Activated CD8-positive, alpha-beta T cell treated with anti-CD3 and anti-CD28 coated beads for 36 hours (primary cell): ENCODE results near the gene IKZF1. TPM values are rescaled to one million over a fixed set of nuclear protein-coding genes. Genes with fewer than 3 reads are reported as not detected.
A peak's percentile ranks its signal among the peaks of the same experiment; 100 is the strongest.

Experiments used
- ATAC-seq: fragments of 200-7000 bp; cut with Tn5 transposase; one replicate; pipeline ENCODE4 v1.10.0; 2021; ENCODE audit warnings: mild to moderate bottlenecking, moderate library complexity
- CTCF ChIA-PET: fragments of 350-600 bp; sonication (Branson Sonifier 250); formaldehyde crosslinking; loops from one replicate; lab custom pipeline; 2021; ENCODE audit warnings: antibody characterized with exemption; lab: Charles Lee
- POLR2A ChIA-PET: fragments of 350-600 bp; sonication (Branson Sonifier 250); formaldehyde crosslinking; loops from one replicate; lab custom pipeline; 2021; ENCODE audit warnings: antibody characterized with exemption; lab: Charles Lee
- DNase-seq: peaks from one replicate; pipeline ENCODE4 v3.0.0-alpha.2; 2020
- H3K27ac Mint-ChIP-seq: one replicate; pipeline ENCODE4 v1.8.0; 2021; ENCODE audit warnings: mild to moderate bottlenecking, mixed read lengths
- H3K27me3 Mint-ChIP-seq: one replicate; pipeline ENCODE4 v1.8.0; 2021; ENCODE audit warnings: mixed read lengths
- H3K36me3 Mint-ChIP-seq: one replicate; pipeline ENCODE4 v1.8.0; 2021; ENCODE audit warnings: low read depth, mixed read lengths
- H3K4me1 Mint-ChIP-seq: one replicate; pipeline ENCODE4 v1.8.0; 2021; ENCODE audit warnings: low read depth, mixed read lengths
- H3K4me3 Mint-ChIP-seq: one replicate; pipeline ENCODE4 v1.8.0; 2021; ENCODE audit warnings: mild to moderate bottlenecking, moderate library complexity, mixed read lengths
- H3K9me3 Mint-ChIP-seq: one replicate; pipeline ENCODE4 v1.8.0; 2021; ENCODE audit warnings: mixed read lengths
- CTCF ChIP-seq: fragments of 200-600 bp; IDR thresholded peaks from one replicate; pipeline ENCODE4 v1.8.0; 2022; ENCODE audit warnings: antibody characterized with exemption, mild to moderate bottlenecking
- intact Hi-C: fragments of 100-400 bp; cut with micrococcal nuclease; formaldehyde crosslinking; loops from one replicate; pipeline ENCODE4 v1.10.0; 2022
- total RNA-seq, 2 experiments: library from RNA; stranded (reverse); gene quantifications; one replicate each; pipeline ENCODE4 v1.2.3, GENCODE V29; 2021

Gene IKZF1
- total RNA-seq, 2 experiments from 2014 or later: 277 to 295 TPM

GRCh38 chr7:50300336-50300735 lies 4.2 kb upstream of the IKZF1 start:
- POLR2A ChIA-PET: interaction anchor here (0.7 to 1.8 kb wide), 9 partner anchors 12 to 94 kb away, joined by 3 to 7 read pairs (median 4); no protein-coding TSS in a partner anchor
- CTCF ChIA-PET: interaction anchor here (0.8 to 3.8 kb wide), 9 partner anchors 9 to 94 kb away, joined by 3 to 27 read pairs (median 4); no protein-coding TSS in a partner anchor
- Mint-ChIP-seq H3K27ac (no peak overlapping the region), H3K27me3 (no peaks in the 10 kb centered on the region), H3K4me1 (peaks cover 53% of the 10 kb centered on the region), H3K4me3 (no peak overlapping the region), H3K9me3 (no peaks in the 10 kb centered on the region), H3K36me3 (peaks cover 6% of the 10 kb centered on the region)
- DNase-seq: no peak
- ATAC-seq: no peak
- intact Hi-C loops: no loop called here
- TF ChIP-seq CTCF: no peak

- Mint-ChIP-seq H3K9me3 (no peaks in the 10 kb centered on the region), H3K36me3 (peaks cover 30% of the 10 kb centered on the region), H3K4me1 (peaks cover 41% of the 10 kb centered on the region), H3K4me3 (peak overlapping the region; percentile 69), H3K27me3 (no peaks in the 10 kb centered on the region), H3K27ac (peak overlapping the region; percentile 70)
- CTCF ChIA-PET: interaction anchor here (1.0 kb wide), 1 partner anchor 36 kb away, joined by 3 read pairs; no protein-coding TSS in a partner anchor
- no peak for TF ChIP-seq CTCF
- DNase-seq (no peak), ATAC-seq (no peak)
- intact Hi-C loops: no loop called here
- POLR2A ChIA-PET: interaction anchor here (1.0 to 18.0 kb wide), 5 partner anchors 9 to 96 kb away, joined by 3 to 376 read pairs (median 3); no protein-coding TSS in a partner anchor
These were observed 1.8 kb upstream of the IKZF1 start for GRCh38 chr7:50302486-50303334.

GRCh38 chr7:50303335-50304128 lies 984 bp upstream of the IKZF1 start:
- DNase-seq (no peak), ATAC-seq (peak; percentile 14)
- peak overlapping the region; percentile 69 for H3K4me3 Mint-ChIP-seq
- no peak for TF ChIP-seq CTCF
- H3K9me3 Mint-ChIP-seq: no peaks in the 10 kb centered on the region
- H3K4me1 Mint-ChIP-seq: peaks cover 38% of the 10 kb centered on the region
- POLR2A ChIA-PET: interaction anchor here (1.0 to 18.0 kb wide), 4 partner anchors 12 to 96 kb away, joined by 3 to 376 read pairs (median 10); no protein-coding TSS in a partner anchor
- no peaks in the 10 kb centered on the region for H3K27me3 Mint-ChIP-seq
- CTCF ChIA-PET: no interaction called here
- intact Hi-C loops: no loop called here
- H3K27ac Mint-ChIP-seq: peak overlapping the region; percentile 70
- H3K36me3 Mint-ChIP-seq: peaks cover 38% of the 10 kb centered on the region

- H3K4me1 Mint-ChIP-seq: peaks cover 29% of the 10 kb centered on the region
These were observed 531 bp downstream of the IKZF1 start for GRCh38 chr7:50304911-50305582.

More at GRCh38 chr7:50304911-50305582, 531 bp downstream of the IKZF1 start:
- Mint-ChIP-seq H3K9me3 (no peaks in the 10 kb centered on the region), H3K4me3 (peak overlapping the region; percentile 94), H3K27me3 (no peaks in the 10 kb centered on the region), H3K27ac (peak overlapping the region; percentile 97), H3K36me3 (peaks cover 53% of the 10 kb centered on the region)
- intact Hi-C loops: loop anchor here (5.0 kb wide), 2 partner anchors 47 to 158 kb away; no protein-coding TSS in a partner anchor
- DNase-seq (peak; percentile 69), ATAC-seq (peak; percentile 45)
- POLR2A ChIA-PET: interaction anchor here (0.7 to 30.3 kb wide), 17 partner anchors 11 to 160 kb away, joined by 3 to 1646 read pairs (median 4); no protein-coding TSS in a partner anchor
- CTCF ChIA-PET: interaction anchor here (1.0 to 12.9 kb wide), 10 partner anchors 10 to 113 kb away, joined by 3 to 209 read pairs (median 6); no protein-coding TSS in a partner anchor
- no peak for TF ChIP-seq CTCF
